Spleen (tissue), 11 donors: ENCODE measurements around the gene PBRM1. TPM values are rescaled to one million over a fixed set of nuclear protein-coding genes. Genes with fewer than 3 reads are reported as not detected.

Experiments
- DNase-seq: peaks from one replicate; pipeline ENCODE4 v3.0.0-alpha.2; 2020
- H3K27ac ChIP-seq, 8 donors: fragments of 200-600 bp; sonication (generic) in 7 of 8; 1 replicate in 4 of 8; 2 replicates in 4 of 8; pipeline versions ENCODE4 v1.5.0 to v1.8.0; 2016 to 2021; ENCODE audit warnings: inconsistent platforms in 4 of 8, mild to moderate bottlenecking in 4 of 8, moderate library complexity in 1 of 8
- H3K27me3 ChIP-seq, 7 donors: fragments of 200-600 bp; sonication (generic) in 6 of 7; replicated peaks in 1 of 7; 1 replicate in 4 of 7; 2 replicates in 3 of 7; pipeline versions ENCODE4 v1.5.0 to v1.8.0; 2016 to 2021; ENCODE audit warnings: inconsistent platforms in 3 of 7, mild to moderate bottlenecking in 1 of 7
- H3K36me3 ChIP-seq, 6 donors: fragments of 200-600 bp; sonication (generic) in 5 of 6; 1 replicate in 4 of 6; 2 replicates in 2 of 6; pipeline versions ENCODE4 v1.5.0 to v1.8.0; 2016 to 2021; ENCODE audit warnings: inconsistent platforms in 2 of 6
- H3K4me1 ChIP-seq, 6 donors: fragments of 200-600 bp; sonication (generic) in 5 of 6; 1 replicate in 3 of 6; 2 replicates in 3 of 6; pipeline versions ENCODE4 v1.5.0 to v1.8.0; 2016 to 2021; ENCODE audit warnings: inconsistent platforms in 3 of 6
- H3K4me3 ChIP-seq, 8 donors: fragments of 200-600 bp; sonication (generic) in 7 of 8; 1 replicate in 4 of 8; 2 replicates in 4 of 8; pipeline versions ENCODE4 v1.5.0 to v1.8.0; 2016 to 2021; ENCODE audit warnings: inconsistent platforms in 4 of 8, mild to moderate bottlenecking in 4 of 8, moderate library complexity in 2 of 8
- H3K9me3 ChIP-seq, 8 donors: fragments of 200-600 bp; sonication (generic) in 7 of 8; 1 replicate in 4 of 8; 2 replicates in 4 of 8; pipeline versions ENCODE4 v1.5.0 to v1.8.0; 2016 to 2021; ENCODE audit warnings: inconsistent platforms in 4 of 8
- POLR2A ChIP-seq, 3 donors: fragments of 450-650 bp; IDR thresholded peaks; one replicate each; pipeline ENCODE4 v1.5.1; 2017; ENCODE audit warnings: antibody characterized with exemption in 3 of 3, mild to moderate bottlenecking in 1 of 3
- POLR2AphosphoS5 ChIP-seq, 3 donors: sonication (generic); formaldehyde crosslinking; IDR thresholded peaks; one replicate each; pipeline ENCODE4 v1.5.1; 2017; ENCODE audit warnings: antibody characterized with exemption in 3 of 3
- WGBS, 5 donors: extraction: QIAGEN DNeasy Blood & Tissue Kit in 3 of 5; methylation state at CpG; one replicate each; pipeline versions ENCODE4 v1.1.5 to v1.1.7; 2013 to 2018; 5-methylcytosine and 5-hydroxymethylcytosine counted together
- intact Hi-C: fragments of 100-400 bp; cut with DNase I; formaldehyde crosslinking; loops from one replicate; pipeline ENCODE4 v1.15.0; 2023; ENCODE audit warnings: low total_unique reads
- polyA plus RNA-seq, 3 donors: library from polyadenylated mRNA; stranded (reverse); fragments of 200-250 nt; gene quantifications; one replicate each; pipeline ENCODE4 v1.2.1, GENCODE V29; 2013
- total RNA-seq, 7 donors: library from RNA; depleted of rRNA in 3 of 7; stranded (reverse); fragments of >200 nt in 3 of 7; fragmentation: NEBNext Ultra II Directional in 4 of 7; extraction: Animal tissue kit (Norgen Biotek cat#: 25700) in 4 of 7; gene quantifications; one replicate each; pipeline versions ENCODE4 v1.1.0 to v1.2.1, GENCODE V29; 2016 to 2021
- TF ChIP-seq, protein P1 (sequence below), 11 experiments: fragments of 200-600 bp in 7 of 11; fragments of 450-650 bp in 4 of 11; sonication (generic) in 4 of 11; IDR thresholded peaks in 8 of 11; conservative IDR thresholded peaks in 3 of 11; 1 replicate in 7 of 11; 2 replicates in 4 of 11; pipeline versions ENCODE4 v1.4.0 to v1.8.0; 2016 to 2021; ENCODE audit warnings: antibody characterized with exemption in 11 of 11, inconsistent platforms in 4 of 11, mild to moderate bottlenecking in 1 of 11
- donor health status: healthy with polysubstance abuse.
- donor health status: DM: no; HTN: no; CAD: no; lungs with moderate emphysema.
- donor health status: DM: no; HTN: no; CAD: no.
- donor health status: Bipolar disorder and iron deficiency.
- donor health status: healthy.
- donor health status: DM: no; HTN: no; CAD: no.
- donor health status: DM: yes; HTN: yes; CAD: no.

PBRM1 gene
- total and polyA plus RNA-seq, 10 donors, result 5.7 to 125 (median 69.5) TPM

DNA sequence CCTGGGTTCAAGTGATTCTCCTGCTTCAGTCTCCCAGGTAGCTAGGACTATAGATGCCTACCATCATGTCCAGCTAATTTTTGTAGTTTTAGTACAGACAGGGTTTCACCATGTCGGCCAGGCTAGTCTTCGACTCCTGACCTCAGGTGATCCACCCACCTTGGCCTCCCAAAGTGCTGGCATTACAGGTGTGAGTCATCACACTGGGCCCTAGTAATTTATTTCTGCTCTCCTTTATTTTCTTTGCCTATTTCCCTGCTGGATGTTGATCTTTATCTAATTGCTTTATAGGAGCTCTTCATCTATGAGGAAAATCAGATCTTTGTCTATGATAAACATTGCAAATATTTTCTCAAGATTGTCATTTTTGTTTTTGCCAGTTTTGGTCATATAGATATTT lies 117.6 kb downstream of the PBRM1 start:
- H3K4me1 ChIP-seq, result peaks cover 0 to 8% (median 0%) of the 10 kb centered on the region in 6 donors
- no peak for DNase-seq
- no peak overlapping the region for H3K4me3 ChIP-seq
- TF ChIP-seq POLR2AphosphoS5 (IDR thresholded peaks at IDR 0.05) (no peak), POLR2A (IDR thresholded peaks at IDR 0.05) (no peak)
- TF ChIP-seq, protein P1, sequence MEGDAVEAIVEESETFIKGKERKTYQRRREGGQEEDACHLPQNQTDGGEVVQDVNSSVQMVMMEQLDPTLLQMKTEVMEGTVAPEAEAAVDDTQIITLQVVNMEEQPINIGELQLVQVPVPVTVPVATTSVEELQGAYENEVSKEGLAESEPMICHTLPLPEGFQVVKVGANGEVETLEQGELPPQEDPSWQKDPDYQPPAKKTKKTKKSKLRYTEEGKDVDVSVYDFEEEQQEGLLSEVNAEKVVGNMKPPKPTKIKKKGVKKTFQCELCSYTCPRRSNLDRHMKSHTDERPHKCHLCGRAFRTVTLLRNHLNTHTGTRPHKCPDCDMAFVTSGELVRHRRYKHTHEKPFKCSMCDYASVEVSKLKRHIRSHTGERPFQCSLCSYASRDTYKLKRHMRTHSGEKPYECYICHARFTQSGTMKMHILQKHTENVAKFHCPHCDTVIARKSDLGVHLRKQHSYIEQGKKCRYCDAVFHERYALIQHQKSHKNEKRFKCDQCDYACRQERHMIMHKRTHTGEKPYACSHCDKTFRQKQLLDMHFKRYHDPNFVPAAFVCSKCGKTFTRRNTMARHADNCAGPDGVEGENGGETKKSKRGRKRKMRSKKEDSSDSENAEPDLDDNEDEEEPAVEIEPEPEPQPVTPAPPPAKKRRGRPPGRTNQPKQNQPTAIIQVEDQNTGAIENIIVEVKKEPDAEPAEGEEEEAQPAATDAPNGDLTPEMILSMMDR (IDR thresholded peaks at IDR 0.05 in 8 of 11, conservative IDR thresholded peaks at IDR 0.05 in 3 of 11), result no peak
- H3K9me3 ChIP-seq, result no peaks in the 10 kb centered on the region
- H3K27ac ChIP-seq, result no peak overlapping the region
- WGBS, 5 donors, result 89 to 100% (median 96%) methylated on average over 2 of the region's 2 CpGs
- peaks cover 0 to 98% (median 31%) of the 10 kb centered on the region in 6 donors for H3K36me3 ChIP-seq
- intact Hi-C loops, result no loop called here
- H3K27me3 ChIP-seq, result no peaks in the 10 kb centered on the region

GRCh38 chr3:52563984-52564383 lies 121.7 kb downstream of the PBRM1 start:
- Histone ChIP-seq H3K36me3 (peaks cover 0 to 98% (median 56%) of the 10 kb centered on the region in 6 donors), H3K4me3 (no peak overlapping the region), H3K4me1 (peaks cover 0 to 19% (median 6%) of the 10 kb centered on the region in 6 donors), H3K27me3 (no peaks in the 10 kb centered on the region), H3K27ac (no peak overlapping the region), H3K9me3 (no peaks in the 10 kb centered on the region)
- intact Hi-C loops, result no loop called here
- WGBS, 5 donors, result 42 to 73% (median 63%) methylated on average over 2 of the region's 2 CpGs
- no peak for TF ChIP-seq POLR2AphosphoS5 (IDR thresholded peaks at IDR 0.05)
- TF ChIP-seq, protein P1 (IDR thresholded peaks at IDR 0.05 in 8 of 11, conservative IDR thresholded peaks at IDR 0.05 in 3 of 11), result no peak
- no peak for TF ChIP-seq POLR2A (IDR thresholded peaks at IDR 0.05)
- no peak for DNase-seq

DNA sequence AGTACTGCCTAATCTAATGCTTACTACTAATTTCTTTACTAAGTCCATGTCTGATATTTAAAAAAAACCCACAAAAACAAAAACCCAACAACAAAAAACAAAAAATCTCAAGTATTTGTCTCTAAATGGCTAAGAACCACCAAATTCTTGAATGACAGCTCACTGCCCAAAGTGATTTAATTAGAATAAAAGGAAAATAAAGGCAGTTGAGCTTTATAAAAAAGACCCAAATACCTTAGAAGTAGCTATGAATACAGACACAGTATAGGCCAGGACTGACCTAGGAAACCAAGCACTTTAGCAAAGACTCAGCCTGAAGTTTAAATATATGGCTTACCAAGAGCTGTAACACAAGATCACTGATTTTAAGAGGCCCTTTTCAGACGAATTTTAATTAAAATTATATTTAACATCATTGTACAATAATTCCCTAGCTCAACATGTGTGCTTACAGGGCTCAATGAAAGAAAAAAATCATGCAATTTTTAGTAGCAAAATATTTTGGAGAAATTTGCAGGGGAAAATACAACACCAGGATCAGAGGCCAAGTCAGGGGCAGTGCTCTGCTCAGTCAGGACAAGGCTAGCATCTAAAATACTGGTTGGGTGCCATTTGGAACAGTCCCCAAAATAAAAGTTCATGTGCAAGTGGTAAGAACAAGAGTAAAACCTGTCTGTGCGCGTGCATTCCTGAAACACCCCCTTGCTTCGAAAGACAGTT lies 124.5 kb downstream of the PBRM1 start:
- Histone ChIP-seq H3K36me3 (peaks cover 3 to 99% (median 70%) of the 10 kb centered on the region in 6 donors), H3K4me3 (no peak overlapping the region), H3K27ac (peak overlapping the region in 1 of 8 donors; percentile 21), H3K4me1 (peaks cover 0 to 27% (median 6%) of the 10 kb centered on the region in 6 donors), H3K27me3 (no peaks in the 10 kb centered on the region), H3K9me3 (no peaks in the 10 kb centered on the region)
- TF ChIP-seq POLR2AphosphoS5 (IDR thresholded peaks at IDR 0.05) (no peak), POLR2A (IDR thresholded peaks at IDR 0.05) (no peak)
- TF ChIP-seq, protein P1 (IDR thresholded peaks at IDR 0.05 in 8 of 11, conservative IDR thresholded peaks at IDR 0.05 in 3 of 11), result no peak
- 66 to 89% (median 77%) methylated on average over 4 of the region's 4 CpGs for WGBS, 5 donors
- intact Hi-C loops, result no loop called here
- DNase-seq, result no peak

GRCh38 chr3:52558436-52558835 lies 127.3 kb downstream of the PBRM1 start:
- Histone ChIP-seq H3K4me1 (peaks cover 0 to 19% (median 6%) of the 10 kb centered on the region in 6 donors), H3K9me3 (no peaks in the 10 kb centered on the region), H3K36me3 (peaks cover 3 to 98% (median 76%) of the 10 kb centered on the region in 6 donors), H3K27ac (no peak overlapping the region), H3K27me3 (no peaks in the 10 kb centered on the region), H3K4me3 (no peak overlapping the region)
- intact Hi-C loops, result no loop called here
- WGBS, 5 donors, result 96 to 100% (median 99%) methylated on average over 5 of the region's 5 CpGs
- DNase-seq, result no peak
- TF ChIP-seq, protein P1 (IDR thresholded peaks at IDR 0.05 in 8 of 11, conservative IDR thresholded peaks at IDR 0.05 in 3 of 11), result no peak
- no peak for TF ChIP-seq POLR2A (IDR thresholded peaks at IDR 0.05)
